ENCODE measurements around the gene GSX1.
"Not testable (repeated sequence)": the region's sequence is repeated elsewhere in the genome, so short reads cannot be mapped to it uniquely, and the experiment has no call there.

Gene GSX1

DNA sequence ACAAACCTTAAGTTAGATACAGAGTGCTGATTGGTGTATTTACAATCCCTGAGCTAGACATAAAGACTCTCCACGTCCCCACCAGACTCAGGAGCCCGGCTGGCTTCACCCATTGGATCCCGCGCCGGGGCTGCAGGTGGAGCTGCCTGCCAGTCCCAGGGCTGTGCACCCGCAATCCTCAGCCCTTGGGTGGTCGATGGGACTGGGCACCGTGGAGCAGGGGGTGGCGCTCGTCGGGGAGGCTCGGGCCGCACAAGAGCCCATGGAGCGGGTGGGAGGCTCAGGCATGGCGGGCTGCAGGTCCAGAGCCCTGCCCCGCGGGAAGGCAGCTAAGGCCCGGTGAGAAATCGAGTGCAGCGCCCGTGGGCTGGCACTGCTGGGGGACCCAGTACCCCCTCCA is 44.1 kb upstream of the GSX1 start:
- H3K36me3 ChIP-seq (ENCODE audit: control insufficient read depth in 2 of 2, insufficient read depth in 1 of 2, low read length in 2 of 2); H3K4me3 ChIP-seq (ENCODE audit: low read depth, low read length); H3K27ac ChIP-seq (ENCODE audit: extremely low read depth, low read depth, low read length); H3K4me1 ChIP-seq (ENCODE audit: control insufficient read depth, insufficient read depth, low read length); POLR2A ChIA-PET; H3K9me3 ChIP-seq (ENCODE audit: control insufficient read depth, insufficient read depth, low read depth, low read length): not testable (repeated sequence)
- CTCF ChIA-PET, result interaction anchor here (2.5 kb wide), 1 partner anchor 23 kb away, joined by 9 read pairs; no protein-coding TSS in a partner anchor

DNA sequence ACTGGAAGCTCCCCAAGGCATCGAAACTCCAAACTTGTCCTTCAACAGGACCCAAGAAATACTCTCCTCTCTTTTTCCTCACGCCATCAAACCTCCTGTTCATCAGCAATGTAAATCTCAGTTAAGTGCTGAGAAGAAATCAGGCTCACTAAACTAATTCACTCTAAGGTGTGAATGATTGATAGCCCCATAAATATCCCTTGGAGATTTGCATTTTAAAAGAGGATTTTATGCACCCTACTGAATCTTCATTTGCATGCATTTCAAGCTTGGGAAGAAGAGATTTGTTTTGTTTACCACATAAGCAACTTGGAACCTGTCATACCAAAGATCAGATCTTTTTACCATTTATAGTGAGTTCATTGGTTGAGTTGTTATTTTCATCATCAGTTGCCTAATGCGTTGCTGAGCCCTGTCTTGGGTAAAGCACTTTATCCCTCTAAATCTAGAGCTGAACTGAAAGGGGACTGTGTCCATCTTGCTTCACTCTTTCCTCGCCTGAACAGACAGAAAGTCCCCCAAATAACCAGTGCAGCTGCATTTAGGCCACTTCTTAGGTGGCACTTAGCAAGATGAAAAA is 40.2 kb upstream of the GSX1 start:
- POLR2A ChIA-PET, result no interaction called here
- no peak overlapping the region for H3K27ac ChIP-seq (ENCODE audit: extremely low read depth, low read depth, low read length)
- CTCF ChIA-PET, result no interaction called here
- no peaks in the 10 kb centered on the region for H3K36me3 ChIP-seq (ENCODE audit: control insufficient read depth in 2 of 2, insufficient read depth in 1 of 2, low read length in 2 of 2)
- no peaks in the 10 kb centered on the region for H3K9me3 ChIP-seq (ENCODE audit: control insufficient read depth, insufficient read depth, low read depth, low read length)
- H3K4me3 ChIP-seq (ENCODE audit: low read depth, low read length), result no peak overlapping the region
- TF ChIP-seq, protein P1, sequence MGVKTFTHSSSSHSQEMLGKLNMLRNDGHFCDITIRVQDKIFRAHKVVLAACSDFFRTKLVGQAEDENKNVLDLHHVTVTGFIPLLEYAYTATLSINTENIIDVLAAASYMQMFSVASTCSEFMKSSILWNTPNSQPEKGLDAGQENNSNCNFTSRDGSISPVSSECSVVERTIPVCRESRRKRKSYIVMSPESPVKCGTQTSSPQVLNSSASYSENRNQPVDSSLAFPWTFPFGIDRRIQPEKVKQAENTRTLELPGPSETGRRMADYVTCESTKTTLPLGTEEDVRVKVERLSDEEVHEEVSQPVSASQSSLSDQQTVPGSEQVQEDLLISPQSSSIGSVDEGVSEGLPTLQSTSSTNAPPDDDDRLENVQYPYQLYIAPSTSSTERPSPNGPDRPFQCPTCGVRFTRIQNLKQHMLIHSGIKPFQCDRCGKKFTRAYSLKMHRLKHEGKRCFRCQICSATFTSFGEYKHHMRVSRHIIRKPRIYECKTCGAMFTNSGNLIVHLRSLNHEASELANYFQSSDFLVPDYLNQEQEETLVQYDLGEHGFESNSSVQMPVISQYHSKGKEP (tag by site-specific recombination; IDR thresholded peaks at IDR 0.05), result no peak
- TF ChIP-seq, protein P2, sequence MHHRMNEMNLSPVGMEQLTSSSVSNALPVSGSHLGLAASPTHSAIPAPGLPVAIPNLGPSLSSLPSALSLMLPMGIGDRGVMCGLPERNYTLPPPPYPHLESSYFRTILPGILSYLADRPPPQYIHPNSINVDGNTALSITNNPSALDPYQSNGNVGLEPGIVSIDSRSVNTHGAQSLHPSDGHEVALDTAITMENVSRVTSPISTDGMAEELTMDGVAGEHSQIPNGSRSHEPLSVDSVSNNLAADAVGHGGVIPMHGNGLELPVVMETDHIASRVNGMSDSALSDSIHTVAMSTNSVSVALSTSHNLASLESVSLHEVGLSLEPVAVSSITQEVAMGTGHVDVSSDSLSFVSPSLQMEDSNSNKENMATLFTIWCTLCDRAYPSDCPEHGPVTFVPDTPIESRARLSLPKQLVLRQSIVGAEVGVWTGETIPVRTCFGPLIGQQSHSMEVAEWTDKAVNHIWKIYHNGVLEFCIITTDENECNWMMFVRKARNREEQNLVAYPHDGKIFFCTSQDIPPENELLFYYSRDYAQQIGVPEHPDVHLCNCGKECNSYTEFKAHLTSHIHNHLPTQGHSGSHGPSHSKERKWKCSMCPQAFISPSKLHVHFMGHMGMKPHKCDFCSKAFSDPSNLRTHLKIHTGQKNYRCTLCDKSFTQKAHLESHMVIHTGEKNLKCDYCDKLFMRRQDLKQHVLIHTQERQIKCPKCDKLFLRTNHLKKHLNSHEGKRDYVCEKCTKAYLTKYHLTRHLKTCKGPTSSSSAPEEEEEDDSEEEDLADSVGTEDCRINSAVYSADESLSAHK (tag by site-specific recombination; IDR thresholded peaks at IDR 0.05), result no peak
- TF ChIP-seq ZSCAN30 (tag by site-specific recombination; IDR thresholded peaks at IDR 0.05) (no peak), ZNF146 (tag by site-specific recombination; IDR thresholded peaks at IDR 0.05) (no peak), ZBTB8A (tag by site-specific recombination; IDR thresholded peaks at IDR 0.05) (no peak), SCRT1 (tag by site-specific recombination; IDR thresholded peaks at IDR 0.05; ENCODE audit: borderline replicate concordance) (no peak), ZNF324 (tag by site-specific recombination; IDR thresholded peaks at IDR 0.05) (no peak), ZNF302 (tag by site-specific recombination; IDR thresholded peaks at IDR 0.05; ENCODE audit: low read depth) (no peak), ZNF10 (tag by site-specific recombination; IDR thresholded peaks at IDR 0.05) (no peak), IKZF3 (tag by site-specific recombination; IDR thresholded peaks at IDR 0.05) (no peak), ZNF24 (tag by site-specific recombination; IDR thresholded peaks at IDR 0.05) (no peak), ZNF37A (tag by site-specific recombination; IDR thresholded peaks at IDR 0.05) (no peak), ZNF707 (tag by site-specific recombination; IDR thresholded peaks at IDR 0.05) (no peak), ZNF274 (IDR thresholded peaks at IDR 0.05; ENCODE audit: low read length) (no peak), ZNF274 (tag by site-specific recombination; IDR thresholded peaks at IDR 0.05; ENCODE audit: borderline replicate concordance) (no peak)
- TF ChIP-seq, protein P3, sequence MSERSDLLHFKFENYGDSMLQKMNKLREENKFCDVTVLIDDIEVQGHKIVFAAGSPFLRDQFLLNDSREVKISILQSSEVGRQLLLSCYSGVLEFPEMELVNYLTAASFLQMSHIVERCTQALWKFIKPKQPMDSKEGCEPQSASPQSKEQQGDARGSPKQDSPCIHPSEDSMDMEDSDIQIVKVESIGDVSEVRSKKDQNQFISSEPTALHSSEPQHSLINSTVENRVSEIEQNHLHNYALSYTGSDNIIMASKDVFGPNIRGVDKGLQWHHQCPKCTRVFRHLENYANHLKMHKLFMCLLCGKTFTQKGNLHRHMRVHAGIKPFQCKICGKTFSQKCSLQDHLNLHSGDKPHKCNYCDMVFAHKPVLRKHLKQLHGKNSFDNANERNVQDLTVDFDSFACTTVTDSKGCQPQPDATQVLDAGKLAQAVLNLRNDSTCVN (tag by site-specific recombination; optimal IDR thresholded peaks at IDR 0.05), result no peak
- TF ChIP-seq, protein P4, sequence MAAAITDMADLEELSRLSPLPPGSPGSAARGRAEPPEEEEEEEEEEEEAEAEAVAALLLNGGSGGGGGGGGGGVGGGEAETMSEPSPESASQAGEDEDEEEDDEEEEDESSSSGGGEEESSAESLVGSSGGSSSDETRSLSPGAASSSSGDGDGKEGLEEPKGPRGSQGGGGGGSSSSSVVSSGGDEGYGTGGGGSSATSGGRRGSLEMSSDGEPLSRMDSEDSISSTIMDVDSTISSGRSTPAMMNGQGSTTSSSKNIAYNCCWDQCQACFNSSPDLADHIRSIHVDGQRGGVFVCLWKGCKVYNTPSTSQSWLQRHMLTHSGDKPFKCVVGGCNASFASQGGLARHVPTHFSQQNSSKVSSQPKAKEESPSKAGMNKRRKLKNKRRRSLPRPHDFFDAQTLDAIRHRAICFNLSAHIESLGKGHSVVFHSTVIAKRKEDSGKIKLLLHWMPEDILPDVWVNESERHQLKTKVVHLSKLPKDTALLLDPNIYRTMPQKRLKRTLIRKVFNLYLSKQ (tag by site-specific recombination; IDR thresholded peaks at IDR 0.05; ENCODE audit: borderline replicate concordance), result no peak
- TF ChIP-seq, protein P5, sequence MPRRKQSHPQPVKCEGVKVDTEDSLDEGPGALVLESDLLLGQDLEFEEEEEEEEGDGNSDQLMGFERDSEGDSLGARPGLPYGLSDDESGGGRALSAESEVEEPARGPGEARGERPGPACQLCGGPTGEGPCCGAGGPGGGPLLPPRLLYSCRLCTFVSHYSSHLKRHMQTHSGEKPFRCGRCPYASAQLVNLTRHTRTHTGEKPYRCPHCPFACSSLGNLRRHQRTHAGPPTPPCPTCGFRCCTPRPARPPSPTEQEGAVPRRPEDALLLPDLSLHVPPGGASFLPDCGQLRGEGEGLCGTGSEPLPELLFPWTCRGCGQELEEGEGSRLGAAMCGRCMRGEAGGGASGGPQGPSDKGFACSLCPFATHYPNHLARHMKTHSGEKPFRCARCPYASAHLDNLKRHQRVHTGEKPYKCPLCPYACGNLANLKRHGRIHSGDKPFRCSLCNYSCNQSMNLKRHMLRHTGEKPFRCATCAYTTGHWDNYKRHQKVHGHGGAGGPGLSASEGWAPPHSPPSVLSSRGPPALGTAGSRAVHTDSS (tag by site-specific recombination; IDR thresholded peaks at IDR 0.05), result no peak
- TF ChIP-seq, protein P6, sequence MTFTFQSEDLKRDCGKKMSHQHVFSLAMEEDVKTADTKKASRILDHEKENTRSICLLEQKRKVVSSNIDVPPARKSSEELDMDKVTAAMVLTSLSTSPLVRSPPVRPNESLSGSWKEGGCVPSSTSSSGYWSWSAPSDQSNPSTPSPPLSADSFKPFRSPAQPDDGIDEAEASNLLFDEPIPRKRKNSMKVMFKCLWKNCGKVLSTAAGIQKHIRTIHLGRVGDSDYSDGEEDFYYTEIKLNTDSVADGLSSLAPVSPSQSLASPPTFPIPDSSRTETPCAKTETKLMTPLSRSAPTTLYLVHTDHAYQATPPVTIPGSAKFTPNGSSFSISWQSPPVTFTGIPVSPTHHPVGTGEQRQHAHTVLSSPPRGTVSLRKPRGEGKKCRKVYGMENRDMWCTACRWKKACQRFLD (tag by site-specific recombination; IDR thresholded peaks at IDR 0.05), result no peak
- H3K4me1 ChIP-seq (ENCODE audit: control insufficient read depth, insufficient read depth, low read length), result no peaks in the 10 kb centered on the region
